Jurkat, Clone E6-1 (cell line): Measurements from ENCODE around the gene ZNF701.
"Not testable (repeated sequence)": the region's sequence is repeated elsewhere in the genome, so short reads cannot be mapped to it uniquely, and the experiment has no call there.

ENCODE experiments used
- DNase-seq: peaks from one replicate; pipeline ENCODE4 v3.0.0-alpha.2; 2011; ENCODE audit warnings: low read depth, low spot score
- H3K4me3 ChIP-seq: 2 replicates; pipeline ENCODE4 v1.5.1; 2011; ENCODE audit warnings: mild to moderate bottlenecking, low read length, control low read depth, moderate library complexity

The ZNF701 gene

GRCh38 chr19:52622261-52622660 lies 52.2 kb downstream of the ZNF701 start:
- no peak for DNase-seq
- H3K4me3 ChIP-seq = no peak overlapping the region

- DNase-seq = no peak
- no peak overlapping the region for H3K4me3 ChIP-seq
These were observed 56.8 kb downstream of the ZNF701 start for GRCh38 chr19:52626915-52627314.

- not testable (repeated sequence) for H3K4me3 ChIP-seq, DNase-seq
These were observed 57.4 kb downstream of the ZNF701 start for GRCh38 chr19:52627441-52627840.

GRCh38 chr19:52635786-52636570 lies 65.9 kb downstream of the ZNF701 start:
- no peak for DNase-seq
- H3K4me3 ChIP-seq = no peak overlapping the region
